Measurements from ENCODE around the gene TLCD3B. TPM values are rescaled to one million over a fixed set of nuclear protein-coding genes. Genes with fewer than 3 reads are reported as not detected.

TLCD3B gene
- total and polyA plus RNA-seq, 3 donors from 2014 or later = 51.8 to 194 (median 82.7) TPM

- no peaks in the 10 kb centered on the region for H3K36me3 ChIP-seq (ENCODE audit: low read depth, missing control alignments)
- DNase-seq = peak; percentile 89
- no peaks in the 10 kb centered on the region for H3K9me3 ChIP-seq
- peaks cover 17% of the 10 kb centered on the region for H3K4me1 ChIP-seq
- H3K4me3 ChIP-seq = peak within 1 kb of the TSS; percentile 60 to 74
- 0% methylated on average over 3 to 53 of the region's 53 CpGs for WGBS, 2 donors
- TF ChIP-seq POLR2A (IDR thresholded peaks at IDR 0.05) = no peak
- TF ChIP-seq, protein P1, sequence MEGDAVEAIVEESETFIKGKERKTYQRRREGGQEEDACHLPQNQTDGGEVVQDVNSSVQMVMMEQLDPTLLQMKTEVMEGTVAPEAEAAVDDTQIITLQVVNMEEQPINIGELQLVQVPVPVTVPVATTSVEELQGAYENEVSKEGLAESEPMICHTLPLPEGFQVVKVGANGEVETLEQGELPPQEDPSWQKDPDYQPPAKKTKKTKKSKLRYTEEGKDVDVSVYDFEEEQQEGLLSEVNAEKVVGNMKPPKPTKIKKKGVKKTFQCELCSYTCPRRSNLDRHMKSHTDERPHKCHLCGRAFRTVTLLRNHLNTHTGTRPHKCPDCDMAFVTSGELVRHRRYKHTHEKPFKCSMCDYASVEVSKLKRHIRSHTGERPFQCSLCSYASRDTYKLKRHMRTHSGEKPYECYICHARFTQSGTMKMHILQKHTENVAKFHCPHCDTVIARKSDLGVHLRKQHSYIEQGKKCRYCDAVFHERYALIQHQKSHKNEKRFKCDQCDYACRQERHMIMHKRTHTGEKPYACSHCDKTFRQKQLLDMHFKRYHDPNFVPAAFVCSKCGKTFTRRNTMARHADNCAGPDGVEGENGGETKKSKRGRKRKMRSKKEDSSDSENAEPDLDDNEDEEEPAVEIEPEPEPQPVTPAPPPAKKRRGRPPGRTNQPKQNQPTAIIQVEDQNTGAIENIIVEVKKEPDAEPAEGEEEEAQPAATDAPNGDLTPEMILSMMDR (IDR thresholded peaks at IDR 0.05) = no peak
- H3K27ac ChIP-seq = peak within 1 kb of the TSS; percentile 80 to 90
- intact Hi-C loops (cut with DNase I; ENCODE audit: low total_unique reads) = no loop called here
- no peaks in the 10 kb centered on the region for H3K27me3 ChIP-seq
Measured at GRCh38 chr16:29995324-29995910, 35.7 kb downstream of the TLCD3B start, which contains the start of gene HIRIP3. HIRIP3 (minus strand) TSS chr16:29995617; CDS start chr16:29995605, 12 bp downstream.

- Histone ChIP-seq H3K4me3 (peak overlapping the region; percentile 60 to 74), H3K9me3 (no peaks in the 10 kb centered on the region), H3K4me1 (peaks cover 17% of the 10 kb centered on the region), H3K36me3 (ENCODE audit: low read depth, missing control alignments) (no peaks in the 10 kb centered on the region), H3K27me3 (no peaks in the 10 kb centered on the region), H3K27ac (peak overlapping the region; percentile 80 to 90)
- intact Hi-C loops (cut with DNase I; ENCODE audit: low total_unique reads) = no loop called here
- no peak for DNase-seq
- TF ChIP-seq, protein P1 (IDR thresholded peaks at IDR 0.05) = no peak
- TF ChIP-seq POLR2A (IDR thresholded peaks at IDR 0.05) = no peak
- 8 to 16% methylated on average over 15 to 24 of the region's 24 CpGs for WGBS, 2 donors
Measured at GRCh38 chr16:29994600-29995323, 36.3 kb downstream of the TLCD3B start.

DNA sequence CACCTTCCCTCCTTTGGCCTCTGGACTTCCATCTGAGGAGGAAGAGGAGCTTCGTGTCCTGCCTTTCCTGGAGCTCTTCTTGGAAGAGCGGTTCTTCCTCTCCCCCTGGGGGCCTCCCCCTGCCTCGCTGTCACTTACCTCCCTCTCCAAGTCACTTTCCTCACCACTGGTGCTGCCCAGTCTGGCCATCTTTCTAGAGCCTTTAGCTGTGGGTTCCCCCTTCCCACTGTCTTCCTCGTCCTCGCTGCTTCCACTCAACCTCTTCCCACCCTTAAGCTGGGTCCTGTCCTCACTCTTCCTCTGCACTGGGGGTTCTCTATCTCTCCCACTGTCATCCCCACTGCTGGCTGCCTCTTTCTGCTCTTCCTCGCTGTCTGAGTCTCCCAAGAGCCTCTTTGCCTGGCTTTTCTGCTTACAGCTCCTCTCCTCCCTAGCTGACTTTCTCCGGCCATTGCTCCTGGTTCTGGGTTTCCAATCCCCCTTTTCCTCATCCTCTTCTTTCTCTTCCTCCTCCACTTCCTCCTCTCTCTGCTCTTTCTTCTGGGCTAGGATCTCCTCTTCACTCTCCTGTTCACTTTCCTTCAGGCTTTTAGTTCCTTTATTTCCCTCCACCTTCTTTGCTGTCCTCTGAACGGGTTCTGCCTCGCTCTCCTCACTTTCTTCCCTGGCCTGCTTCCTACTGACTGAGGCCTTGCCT is 37.0 kb downstream of the TLCD3B start:
- Histone ChIP-seq H3K4me1 (peaks cover 17% of the 10 kb centered on the region), H3K36me3 (ENCODE audit: low read depth, missing control alignments) (no peaks in the 10 kb centered on the region), H3K27me3 (no peaks in the 10 kb centered on the region), H3K4me3 (no peak overlapping the region), H3K9me3 (no peaks in the 10 kb centered on the region), H3K27ac (peak overlapping the region in 1 of 2 donors; percentile 90)
- DNase-seq = no peak
- 84 to 89% methylated on average over 9 of the region's 9 CpGs for WGBS, 2 donors
- intact Hi-C loops (cut with DNase I; ENCODE audit: low total_unique reads) = no loop called here
- TF ChIP-seq, protein P1 (IDR thresholded peaks at IDR 0.05) = no peak
- TF ChIP-seq POLR2A (IDR thresholded peaks at IDR 0.05) = no peak

DNA sequence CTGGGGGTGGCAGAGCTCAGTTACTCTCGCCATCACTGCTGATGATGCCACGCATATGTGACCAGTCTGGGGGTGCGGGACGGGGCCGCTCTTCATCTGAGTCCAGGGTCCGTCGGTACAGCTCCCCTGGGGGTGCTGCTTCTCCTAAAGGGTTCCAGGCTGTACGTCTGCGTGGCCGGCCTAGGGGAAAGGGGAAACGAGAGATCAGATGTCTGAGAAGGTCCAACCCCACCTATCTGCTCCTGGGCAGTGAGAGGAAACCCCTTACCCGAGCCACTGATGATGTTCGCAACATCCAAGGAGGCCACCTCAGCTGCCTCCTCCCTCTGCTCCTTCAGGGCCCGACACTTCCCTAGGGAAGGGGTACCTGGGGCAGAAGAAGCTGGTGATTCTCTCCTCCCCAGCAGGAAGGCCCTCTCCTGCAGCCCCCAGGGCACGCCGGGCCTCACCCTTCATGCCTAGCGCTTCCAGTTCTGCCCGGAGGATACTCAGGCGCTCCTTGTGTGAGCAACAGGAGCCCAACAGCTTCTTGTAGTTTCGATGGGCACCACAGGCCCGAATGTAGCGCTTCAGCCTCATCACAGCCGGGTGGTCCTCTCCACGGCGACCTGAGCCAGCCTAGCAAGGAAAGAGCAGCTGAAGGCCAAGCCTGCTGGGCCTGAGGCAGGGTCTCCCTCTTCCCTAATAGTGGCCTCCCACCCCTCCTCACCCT is 37.7 kb downstream of the TLCD3B start:
- intact Hi-C loops (cut with DNase I; ENCODE audit: low total_unique reads) = no loop called here
- Histone ChIP-seq H3K36me3 (ENCODE audit: low read depth, missing control alignments) (no peaks in the 10 kb centered on the region), H3K4me3 (no peak overlapping the region), H3K27ac (no peak overlapping the region), H3K9me3 (no peaks in the 10 kb centered on the region), H3K4me1 (peaks cover 17% of the 10 kb centered on the region), H3K27me3 (no peaks in the 10 kb centered on the region)
- no peak for DNase-seq
- 85 to 88% methylated on average over 18 to 25 of the region's 25 CpGs for WGBS, 2 donors
- TF ChIP-seq, protein P1 (IDR thresholded peaks at IDR 0.05) = no peak
- TF ChIP-seq POLR2A (IDR thresholded peaks at IDR 0.05) = no peak
